Small intestine (tissue), 7 donors: ENCODE data around the gene NAA15. TPM values are rescaled to one million over a fixed set of nuclear protein-coding genes. Genes with fewer than 3 reads are reported as not detected.
"Not testable (repeated sequence)": the region's sequence is repeated elsewhere in the genome, so short reads cannot be mapped to it uniquely, and the experiment has no call there.

Experiments used
- DNase-seq, 2 donors: peaks; one replicate each; pipeline versions ENCODE4 v3.0.0 to v3.0.0-alpha.2; 2013
- FAIRE-seq: peaks from 2 replicates; lab custom pipeline; 2012; peaks lifted over from hg19 to GRCh38; lab: Jason Lieb, UNC
- H3K27ac ChIP-seq, 3 donors: one replicate each; pipeline ENCODE4 v1.5.1; 2013; ENCODE audit warnings: low read length in 2 of 3, mild to moderate bottlenecking in 2 of 3, control low read depth in 1 of 3, inconsistent platforms in 1 of 3, low read depth in 1 of 3, moderate library complexity in 1 of 3
- H3K27me3 ChIP-seq, 3 donors: one replicate each; pipeline ENCODE4 v1.6.1; 2013; ENCODE audit warnings: low read length in 3 of 3, inconsistent platforms in 1 of 3; ENCODE audit not compliant: control insufficient read depth in 3 of 3, insufficient read depth in 3 of 3
- H3K36me3 ChIP-seq, 3 donors: one replicate each; pipeline ENCODE4 v1.6.1; 2013; ENCODE audit warnings: low read length in 3 of 3, inconsistent platforms in 1 of 3, low read depth in 1 of 3, mild to moderate bottlenecking in 1 of 3, moderate library complexity in 1 of 3; ENCODE audit not compliant: control insufficient read depth in 3 of 3, insufficient read depth in 2 of 3
- H3K4me1 ChIP-seq, 3 donors: one replicate each; pipeline ENCODE4 v1.6.1; 2013; ENCODE audit warnings: low read length in 2 of 3, inconsistent platforms in 1 of 3, low read depth in 1 of 3, mild to moderate bottlenecking in 1 of 3, moderate library complexity in 1 of 3; ENCODE audit not compliant: control insufficient read depth in 3 of 3, insufficient read depth in 2 of 3
- H3K4me3 ChIP-seq, 3 donors: one replicate each; pipeline ENCODE4 v1.5.1; 2013; ENCODE audit warnings: low read length in 3 of 3, control low read depth in 1 of 3, inconsistent platforms in 1 of 3, low read depth in 1 of 3, mild to moderate bottlenecking in 1 of 3, moderate library complexity in 1 of 3
- H3K9me3 ChIP-seq, 2 donors: one replicate each; pipeline ENCODE4 v1.6.1; 2013; ENCODE audit warnings: low read depth in 1 of 2, low read length in 1 of 2; ENCODE audit not compliant: control insufficient read depth in 2 of 2, insufficient read depth in 1 of 2
- whole genome bisulfite sequencing, 3 donors: extraction: QIAGEN DNeasy Blood & Tissue Kit; methylation state at CpG; one replicate each; pipeline ENCODE4 v1.1.7; 2013; 5-methylcytosine and 5-hydroxymethylcytosine counted together
- polyA plus RNA-seq, 4 donors: library from polyadenylated mRNA; stranded (reverse) in 3 of 4; unstranded in 1 of 4; fragments of 200-250 nt in 3 of 4; fragments of 120-200 nt in 1 of 4; gene quantifications; one replicate each; pipeline versions ENCODE4 v1.2.1 to v1.2.3, GENCODE V29; 2013
- donor health status: healthy with polysubstance abuse.
- donor health status: control.
- donor health status: control.
- donor health status: Bipolar disorder and iron deficiency.
- donor health status: healthy.

NAA15 gene
- polyA plus RNA-seq, 4 donors, result 5.4 to 20.9 (median 8.6) TPM

DNA sequence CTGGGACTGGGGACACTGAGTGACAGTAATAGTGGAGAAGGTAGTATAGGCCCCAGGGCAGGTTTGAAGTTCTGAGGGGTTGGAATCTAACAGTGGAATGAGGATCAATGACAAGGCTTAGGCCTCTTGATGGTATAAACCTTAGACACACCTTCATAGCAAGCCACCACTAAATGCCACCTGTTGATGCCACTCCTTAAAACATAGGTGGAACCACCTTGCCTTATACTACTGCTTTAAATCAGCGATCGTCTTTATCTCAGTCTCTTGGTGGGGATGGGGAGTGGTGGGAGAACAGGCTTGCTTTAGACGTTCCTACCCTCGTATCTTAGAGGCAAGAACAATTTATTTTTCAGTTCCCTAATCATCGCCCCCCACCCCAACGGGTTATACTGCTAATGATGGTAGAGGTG is 153.8 kb downstream of the NAA15 start:
- Histone ChIP-seq H3K27ac (peak overlapping the region; percentile 44 to 100 (median 97)), H3K36me3 (peaks cover 0 to 3% (median 1%) of the 10 kb centered on the region in 3 donors), H3K4me3 (peak overlapping the region; percentile 21 to 98 (median 80)), H3K27me3 (no peaks in the 10 kb centered on the region), H3K4me1 (peaks cover 5 to 24% (median 10%) of the 10 kb centered on the region in 3 donors), H3K9me3 (no peaks in the 10 kb centered on the region)
- DNase-seq, result peak; percentile 48 to 59
- WGBS, 3 donors, result 16 to 43% (median 25%) methylated on average over 6 of the region's 6 CpGs
- no peak for FAIRE-seq

DNA sequence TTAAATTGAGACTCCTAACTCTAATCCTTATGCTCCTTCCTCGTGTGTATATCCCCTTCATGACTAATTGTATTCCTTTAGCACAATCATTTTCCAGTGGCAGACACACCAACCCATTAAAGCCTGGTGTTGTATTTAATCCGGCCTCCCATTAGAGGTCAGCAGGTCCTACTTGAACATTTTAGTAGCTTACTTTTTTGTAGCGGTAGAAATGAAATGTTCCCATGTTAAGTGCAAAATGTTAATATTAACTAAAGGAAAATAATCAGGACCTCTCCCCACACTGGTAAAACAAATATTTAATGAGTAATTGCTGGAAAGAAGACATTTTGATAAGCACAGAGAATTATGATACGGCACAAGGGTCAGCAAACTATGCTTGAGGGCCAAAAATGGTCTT is 156.0 kb downstream of the NAA15 start:
- no peaks in the 10 kb centered on the region for H3K27me3 ChIP-seq
- peaks cover 0 to 5% (median 3%) of the 10 kb centered on the region in 3 donors for H3K36me3 ChIP-seq
- peaks cover 5 to 24% (median 10%) of the 10 kb centered on the region in 3 donors for H3K4me1 ChIP-seq
- FAIRE-seq (no peak), DNase-seq (peak in 1 of 2 donors; percentile 25)
- no peak overlapping the region for H3K27ac ChIP-seq
- H3K4me3 ChIP-seq, result no peak overlapping the region
- H3K9me3 ChIP-seq, result no peaks in the 10 kb centered on the region
- WGBS, 3 donors, result 16 to 54% (median 34%) methylated on average over 4 of the region's 4 CpGs

DNA sequence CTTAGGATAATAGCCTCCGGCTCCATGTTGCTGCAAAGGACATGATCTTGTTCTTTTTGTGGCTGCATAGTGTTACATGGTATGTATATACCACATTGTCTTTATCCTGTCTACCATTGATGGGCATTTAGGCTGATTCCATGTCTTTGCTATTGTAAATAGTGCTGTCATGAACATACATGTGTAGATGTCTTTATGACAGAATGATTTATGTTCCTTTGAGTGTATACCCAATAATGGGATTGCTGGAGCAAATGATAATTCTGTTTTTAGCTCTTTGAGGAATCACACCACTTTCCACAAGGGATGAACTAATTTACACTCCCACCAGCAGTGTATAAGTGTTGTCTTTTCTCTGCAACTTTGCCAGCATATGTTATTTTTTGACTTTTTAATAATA is 157.2 kb downstream of the NAA15 start:
- H3K27ac ChIP-seq, result no peak overlapping the region
- no peaks in the 10 kb centered on the region for H3K27me3 ChIP-seq
- DNase-seq, result no peak
- FAIRE-seq, result no peak
- WGBS, 3 donors, result 90 to 97% (median 93%) methylated on average over 1 of the region's 1 CpG
- H3K4me1 ChIP-seq, result peaks cover 5 to 24% (median 7%) of the 10 kb centered on the region in 3 donors
- peaks cover 0 to 9% (median 3%) of the 10 kb centered on the region in 3 donors for H3K36me3 ChIP-seq
- no peak overlapping the region for H3K4me3 ChIP-seq
- H3K9me3 ChIP-seq, result no peaks in the 10 kb centered on the region

DNA sequence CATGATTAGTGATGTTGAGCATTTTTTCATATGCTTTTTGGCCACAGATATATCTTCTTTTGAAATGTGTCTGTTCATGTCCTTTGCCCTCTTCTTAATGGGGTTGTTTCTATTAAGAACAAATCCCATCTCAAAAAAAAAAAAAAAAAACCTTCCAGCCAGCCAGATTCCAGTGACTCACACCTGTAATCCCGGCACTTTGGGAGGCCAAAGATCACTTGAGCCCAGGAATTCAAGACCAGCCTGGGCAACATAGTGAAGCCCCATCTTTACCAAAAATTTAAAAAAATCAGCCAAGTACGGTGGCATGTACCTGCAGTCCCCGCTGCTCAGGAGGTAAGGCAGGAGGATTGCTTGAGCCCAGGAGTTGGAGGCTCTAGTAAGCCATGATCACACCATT is 157.7 kb downstream of the NAA15 start:
- Histone ChIP-seq H3K9me3 (no peaks in the 10 kb centered on the region), H3K27ac (no peak overlapping the region), H3K4me3 (no peak overlapping the region), H3K4me1 (peaks cover 5 to 24% (median 7%) of the 10 kb centered on the region in 3 donors), H3K27me3 (no peaks in the 10 kb centered on the region), H3K36me3 (peaks cover 0 to 9% (median 3%) of the 10 kb centered on the region in 3 donors)
- 57 to 83% (median 63%) methylated on average over 3 of the region's 3 CpGs for WGBS, 3 donors
- DNase-seq (peak; percentile 24 to 75), FAIRE-seq (no peak)

DNA sequence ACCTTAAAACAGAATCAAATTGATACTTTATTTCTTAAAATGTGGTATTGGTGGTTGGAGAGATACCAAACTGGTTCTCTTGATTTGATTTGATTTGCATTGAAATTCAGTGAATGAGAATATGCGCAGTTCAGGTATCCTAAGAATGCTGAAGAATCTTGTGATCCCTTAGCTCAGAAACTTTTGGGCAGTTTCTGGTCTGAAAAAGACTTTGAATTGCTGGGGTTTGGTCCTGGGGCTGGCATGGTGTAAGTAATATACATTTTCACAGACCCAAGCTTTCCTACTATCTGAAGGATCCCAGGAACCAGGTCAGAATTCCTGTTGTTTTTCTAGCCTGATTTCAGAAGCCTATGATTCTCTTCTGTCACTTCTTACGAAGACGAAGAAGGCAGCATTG is 159.3 kb downstream of the NAA15 start:
- Histone ChIP-seq H3K4me3 (no peak overlapping the region), H3K36me3 (peaks cover 0 to 9% (median 3%) of the 10 kb centered on the region in 3 donors), H3K9me3 (no peaks in the 10 kb centered on the region), H3K27me3 (no peaks in the 10 kb centered on the region), H3K4me1 (peaks cover 5 to 20% (median 7%) of the 10 kb centered on the region in 3 donors), H3K27ac (no peak overlapping the region)
- WGBS, 3 donors, result 96 to 97% (median 97%) methylated on average over 3 of the region's 3 CpGs
- FAIRE-seq (no peak), DNase-seq (no peak)

DNA sequence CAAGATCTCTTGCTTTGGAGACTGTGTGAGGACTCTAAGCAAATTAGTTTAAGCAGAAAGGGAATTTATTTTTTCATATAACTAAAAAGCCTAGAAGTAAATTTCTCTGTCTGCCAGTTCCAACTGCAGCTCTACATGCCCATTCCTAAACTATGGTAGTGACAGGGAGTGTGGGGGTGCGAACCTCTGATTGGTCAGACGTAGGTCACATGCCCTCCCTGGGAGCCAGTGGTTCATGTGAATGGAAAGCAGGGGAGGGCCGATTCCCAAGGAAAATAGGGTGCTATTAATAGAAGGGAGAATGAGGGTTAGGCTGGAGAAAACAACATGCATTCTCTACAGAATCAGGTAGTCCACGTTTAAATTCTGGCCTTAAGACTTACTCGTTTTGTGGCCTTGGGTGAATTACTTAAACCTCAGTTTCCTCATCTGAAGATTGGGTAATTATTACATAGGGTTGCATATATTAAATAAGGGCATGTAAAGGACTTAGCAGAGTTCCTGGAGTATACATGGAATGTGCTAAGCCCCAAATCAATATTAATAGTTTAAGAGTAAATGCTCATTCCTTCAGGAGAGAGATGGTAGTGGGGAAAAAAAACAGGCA is 159.8 kb downstream of the NAA15 start:
- Histone ChIP-seq H3K27me3 (no peaks in the 10 kb centered on the region), H3K36me3 (peaks cover 0 to 9% (median 3%) of the 10 kb centered on the region in 3 donors), H3K4me1 (peaks cover 0 to 15% (median 3%) of the 10 kb centered on the region in 3 donors), H3K27ac (no peak overlapping the region), H3K4me3 (no peak overlapping the region), H3K9me3 (peaks cover 0 to 3% of the 10 kb centered on the region in 2 donors)
- DNase-seq (no peak), FAIRE-seq (no peak)
- 76 to 84% (median 76%) methylated on average over 5 of the region's 5 CpGs for WGBS, 3 donors

DNA sequence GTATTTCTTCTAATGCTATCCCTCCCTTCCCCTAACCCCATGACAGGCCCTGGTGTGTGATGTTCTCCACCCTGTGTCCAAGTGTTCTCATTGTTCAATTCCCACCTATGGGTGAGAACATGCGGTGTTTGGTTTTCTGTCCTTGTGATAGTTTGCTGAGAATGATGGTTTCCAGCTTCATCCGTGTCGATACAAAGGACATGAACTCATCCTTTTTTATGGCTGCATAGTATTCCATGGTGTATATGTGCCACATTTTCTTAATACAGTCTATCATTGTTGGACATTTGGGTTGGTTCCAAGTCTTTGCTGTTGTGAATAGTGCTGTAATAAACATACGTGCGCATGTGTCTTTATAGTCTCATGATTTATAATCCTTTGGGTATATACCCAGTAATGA is 163.2 kb downstream of the NAA15 start:
- DNase-seq, FAIRE-seq, H3K27me3 ChIP-seq, H3K4me3 ChIP-seq, H3K4me1 ChIP-seq, H3K27ac ChIP-seq, H3K36me3 ChIP-seq: not testable (repeated sequence)
- peaks cover 0 to 13% of the 10 kb centered on the region in 2 donors for H3K9me3 ChIP-seq
- 94 to 97% (median 96%) methylated on average over 5 of the region's 5 CpGs for WGBS, 3 donors

DNA sequence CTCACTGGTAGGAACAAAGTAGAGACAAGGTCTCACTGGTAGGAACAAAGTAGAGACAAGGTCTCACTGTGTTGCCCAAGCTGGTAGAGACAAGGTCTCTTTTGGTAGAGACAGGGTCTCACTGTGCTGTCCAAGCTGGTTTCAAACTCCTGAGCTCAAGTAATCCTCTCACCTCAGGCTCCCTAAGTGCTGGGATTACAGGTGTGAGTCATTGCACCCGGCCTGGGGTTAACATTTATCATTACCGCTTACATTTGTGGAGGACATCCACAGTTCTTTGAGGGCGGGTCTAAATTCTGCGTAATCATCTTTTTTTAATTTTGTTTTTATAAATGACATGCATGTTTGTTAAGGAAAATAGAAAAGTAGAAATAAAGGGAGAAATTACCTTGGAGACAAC is 164.6 kb downstream of the NAA15 start:
- no peak overlapping the region for H3K27ac ChIP-seq
- H3K4me3 ChIP-seq, result no peak overlapping the region
- peaks cover 0 to 27% of the 10 kb centered on the region in 2 donors for H3K9me3 ChIP-seq
- peaks cover 0 to 16% (median 2%) of the 10 kb centered on the region in 3 donors for H3K36me3 ChIP-seq
- no peak for FAIRE-seq
- no peaks in the 10 kb centered on the region for H3K27me3 ChIP-seq
- WGBS, 3 donors, result 54 to 70% (median 67%) methylated on average over 4 of the region's 4 CpGs
- no peaks in the 10 kb centered on the region for H3K4me1 ChIP-seq
- DNase-seq, result peak in 1 of 2 donors; percentile 21
